SK-N-SH treated with all-trans-retinoic acid at 6 μM for 48 hours (cell line): Measurements from ENCODE around the gene IL11RA.

Source experiments
- ATAC-seq: fragments of 200-7000 bp; cut with Tn5 transposase; 3 replicates; pipeline ENCODE4 v1.9.1; 2020; ENCODE audit warnings: mild to moderate bottlenecking, moderate library complexity
- ARNTL ChIP-seq: fragments of 450-650 bp; formaldehyde crosslinking; IDR thresholded peaks from 2 replicates; pipeline ENCODE4 v1.5.0; 2020; ENCODE audit warnings: low read depth, mild to moderate bottlenecking, moderate library complexity, borderline replicate concordance
- CREB5 ChIP-seq: fragments of 250-450 bp; sonication (Bioruptor Pico); IDR thresholded peaks from 2 replicates; pipeline ENCODE4 v1.5.1; 2020; ENCODE audit warnings: low read depth, mild to moderate bottlenecking, moderate library complexity
- CSDC2 ChIP-seq: fragments of 250-450 bp; sonication (Bioruptor Pico); IDR thresholded peaks from 2 replicates; pipeline ENCODE4 v1.5.0; 2020; ENCODE audit warnings: mild to moderate bottlenecking, moderate library complexity
- CSRNP3 ChIP-seq: fragments of 250-450 bp; sonication (Bioruptor Pico); IDR thresholded peaks from 2 replicates; pipeline ENCODE4 v1.5.1; 2021; ENCODE audit warnings: mild to moderate bottlenecking, moderate library complexity
- ESRRG ChIP-seq: fragments of 250-450 bp; sonication (Bioruptor Pico); IDR thresholded peaks from 2 replicates; pipeline ENCODE4 v1.6.1; 2021; ENCODE audit warnings: mild to moderate bottlenecking
- GLIS3 ChIP-seq: fragments of 250-450 bp; sonication (Bioruptor Pico); IDR thresholded peaks from 2 replicates; pipeline ENCODE4 v1.5.0; 2020; ENCODE audit warnings: mild to moderate bottlenecking, moderate library complexity
- ISL1 ChIP-seq: fragments of 250-450 bp; sonication (Bioruptor Pico); IDR thresholded peaks from 2 replicates; pipeline ENCODE4 v2.1.2; 2022; ENCODE audit warnings: mild to moderate bottlenecking, moderate library complexity
- OSR1 ChIP-seq: fragments of 250-450 bp; sonication (Bioruptor Pico); IDR thresholded peaks from 2 replicates; pipeline ENCODE4 v1.8.0; 2022; ENCODE audit warnings: moderate library complexity, mild to moderate bottlenecking, inconsistent platforms
- PATZ1 ChIP-seq: fragments of 250-450 bp; sonication (Bioruptor Pico); IDR thresholded peaks from 2 replicates; pipeline ENCODE4 v1.8.0; 2020; ENCODE audit warnings: mild to moderate bottlenecking, moderate library complexity, borderline replicate concordance
- POU6F1 ChIP-seq: fragments of 250-450 bp; sonication (Bioruptor Pico); IDR thresholded peaks from 2 replicates; pipeline ENCODE4 v1.8.0; 2021; ENCODE audit warnings: low read depth, mild to moderate bottlenecking, moderate library complexity, borderline replicate concordance
- RARB ChIP-seq: fragments of 250-450 bp; sonication (Bioruptor Pico); IDR thresholded peaks from 2 replicates; pipeline ENCODE4 v1.8.0; 2021; ENCODE audit warnings: mild to moderate bottlenecking, moderate library complexity
- TCF4 ChIP-seq: fragments of 250-450 bp; sonication (Bioruptor Pico); IDR thresholded peaks from 2 replicates; pipeline ENCODE4 v1.8.0; 2021; ENCODE audit warnings: mild to moderate bottlenecking, moderate library complexity, borderline replicate concordance
- TSHZ2 ChIP-seq: fragments of 250-450 bp; sonication (Bioruptor Pico); IDR thresholded peaks from 2 replicates; pipeline ENCODE4 v1.5.0; 2020; ENCODE audit warnings: mild to moderate bottlenecking, moderate library complexity
- ZFP30 ChIP-seq: fragments of 450-650 bp; formaldehyde crosslinking; IDR thresholded peaks from 2 replicates; pipeline ENCODE4 v1.5.0; 2022; ENCODE audit warnings: mild to moderate bottlenecking, moderate library complexity
- ZNF565 ChIP-seq: fragments of 450-650 bp; formaldehyde crosslinking; conservative IDR thresholded peaks from 2 replicates; pipeline ENCODE4 v1.5.0; 2020; ENCODE audit warnings: low read depth, mild to moderate bottlenecking, moderate library complexity
- ZNF8 ChIP-seq: fragments of 450-650 bp; formaldehyde crosslinking; IDR thresholded peaks from 2 replicates; pipeline ENCODE4 v1.5.0; 2020; ENCODE audit warnings: mild to moderate bottlenecking, moderate library complexity

Gene IL11RA

GRCh38 chr9:34688329-34689115 is 36.5 kb downstream of the IL11RA start:
- TF ChIP-seq TSHZ2 (CRISPR knock-in tag) (no peak), OSR1 (CRISPR knock-in tag) (no peak), PATZ1 (CRISPR knock-in tag) (no peak), ZNF8 (CRISPR knock-in tag) (no peak), CSRNP3 (no peak), ISL1 (CRISPR knock-in tag) (no peak), ZFP30 (CRISPR knock-in tag) (no peak), POU6F1 (CRISPR knock-in tag) (no peak), TCF4 (CRISPR knock-in tag) (no peak)
- TF ChIP-seq, all 23 proteins: peak for 0
- no peak for ATAC-seq

- ATAC-seq = no peak
- no peak for TF ChIP-seq CREB5 (CRISPR knock-in tag)
Measured at GRCh38 chr9:34689116-34689470, 37.1 kb downstream of the IL11RA start.

GRCh38 chr9:34689512-34689911 is 37.5 kb downstream of the IL11RA start:
- no peak for TF ChIP-seq TCF4 (CRISPR knock-in tag)
- TF ChIP-seq OSR1 (CRISPR knock-in tag) = no peak
- TF ChIP-seq ZNF565 (CRISPR knock-in tag) = no peak
- TF ChIP-seq ARNTL (CRISPR knock-in tag) = no peak
- no peak for TF ChIP-seq RARB
- no peak for TF ChIP-seq ESRRG (CRISPR knock-in tag)
- TF ChIP-seq GLIS3 (CRISPR knock-in tag) = no peak
- no peak for TF ChIP-seq CSDC2
- no peak for TF ChIP-seq POU6F1 (CRISPR knock-in tag)
- ATAC-seq = no peak
